ENCODE data around the gene GAS2L2.
A peak's percentile ranks its signal among the peaks of the same experiment; 100 is the strongest.

GAS2L2 gene

GRCh38 chr17:35796942-35797341, 43.9 kb upstream of the GAS2L2 start:
- H3K9me3 ChIP-seq: no peaks in the 10 kb centered on the region
- H3K4me3 ChIP-seq (ENCODE audit: low read depth in 1 of 2, low read length in 1 of 2): no peak overlapping the region
- TF ChIP-seq, protein P1, sequence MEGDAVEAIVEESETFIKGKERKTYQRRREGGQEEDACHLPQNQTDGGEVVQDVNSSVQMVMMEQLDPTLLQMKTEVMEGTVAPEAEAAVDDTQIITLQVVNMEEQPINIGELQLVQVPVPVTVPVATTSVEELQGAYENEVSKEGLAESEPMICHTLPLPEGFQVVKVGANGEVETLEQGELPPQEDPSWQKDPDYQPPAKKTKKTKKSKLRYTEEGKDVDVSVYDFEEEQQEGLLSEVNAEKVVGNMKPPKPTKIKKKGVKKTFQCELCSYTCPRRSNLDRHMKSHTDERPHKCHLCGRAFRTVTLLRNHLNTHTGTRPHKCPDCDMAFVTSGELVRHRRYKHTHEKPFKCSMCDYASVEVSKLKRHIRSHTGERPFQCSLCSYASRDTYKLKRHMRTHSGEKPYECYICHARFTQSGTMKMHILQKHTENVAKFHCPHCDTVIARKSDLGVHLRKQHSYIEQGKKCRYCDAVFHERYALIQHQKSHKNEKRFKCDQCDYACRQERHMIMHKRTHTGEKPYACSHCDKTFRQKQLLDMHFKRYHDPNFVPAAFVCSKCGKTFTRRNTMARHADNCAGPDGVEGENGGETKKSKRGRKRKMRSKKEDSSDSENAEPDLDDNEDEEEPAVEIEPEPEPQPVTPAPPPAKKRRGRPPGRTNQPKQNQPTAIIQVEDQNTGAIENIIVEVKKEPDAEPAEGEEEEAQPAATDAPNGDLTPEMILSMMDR (IDR thresholded peaks at IDR 0.05): no peak
- H3K27ac ChIP-seq: no peak overlapping the region
- H3K4me1 ChIP-seq (ENCODE audit: control insufficient read depth in 1 of 2, insufficient read depth in 1 of 2, low read depth in 1 of 2, low read length in 1 of 2): peaks cover 7 to 9% of the 10 kb centered on the region in 2 experiments
- no peaks in the 10 kb centered on the region for H3K36me3 ChIP-seq
- H3K27me3 ChIP-seq: peaks cover 98% of the 10 kb centered on the region

- H3K27ac ChIP-seq: no peak overlapping the region
- TF ChIP-seq, protein P1 (IDR thresholded peaks at IDR 0.05): no peak
- peak overlapping the region in 1 of 2 experiments; percentile 37 for H3K4me3 ChIP-seq (ENCODE audit: low read depth in 1 of 2, low read length in 1 of 2)
- no peaks in the 10 kb centered on the region for H3K9me3 ChIP-seq
- peaks cover 7 to 9% of the 10 kb centered on the region in 2 experiments for H3K4me1 ChIP-seq (ENCODE audit: control insufficient read depth in 1 of 2, insufficient read depth in 1 of 2, low read depth in 1 of 2, low read length in 1 of 2)
- H3K36me3 ChIP-seq: no peaks in the 10 kb centered on the region
- peaks cover 93% of the 10 kb centered on the region for H3K27me3 ChIP-seq
Observed at GRCh38 chr17:35795871-35796265, 42.8 kb upstream of the GAS2L2 start.

GRCh38 chr17:35795007-35795870, 42.2 kb upstream of the GAS2L2 start, which contains the start of gene MMP28:
TSS of gene MMP28 (minus strand) at chr17:35795641. CDS start at chr17:35795377, 264 bp downstream.
- Histone ChIP-seq H3K36me3 (no peaks in the 10 kb centered on the region), H3K9me3 (no peaks in the 10 kb centered on the region), H3K27ac (no peak within 1 kb of the TSS), H3K4me1 (ENCODE audit: control insufficient read depth in 1 of 2, insufficient read depth in 1 of 2, low read depth in 1 of 2, low read length in 1 of 2) (peaks cover 7 to 9% of the 10 kb centered on the region in 2 experiments), H3K4me3 (ENCODE audit: low read depth in 1 of 2, low read length in 1 of 2) (peak within 1 kb of the TSS in 1 of 2 experiments; percentile 37), H3K27me3 (peaks cover 90% of the 10 kb centered on the region)
- TF ChIP-seq, protein P1 (IDR thresholded peaks at IDR 0.05): no peak

DNA sequence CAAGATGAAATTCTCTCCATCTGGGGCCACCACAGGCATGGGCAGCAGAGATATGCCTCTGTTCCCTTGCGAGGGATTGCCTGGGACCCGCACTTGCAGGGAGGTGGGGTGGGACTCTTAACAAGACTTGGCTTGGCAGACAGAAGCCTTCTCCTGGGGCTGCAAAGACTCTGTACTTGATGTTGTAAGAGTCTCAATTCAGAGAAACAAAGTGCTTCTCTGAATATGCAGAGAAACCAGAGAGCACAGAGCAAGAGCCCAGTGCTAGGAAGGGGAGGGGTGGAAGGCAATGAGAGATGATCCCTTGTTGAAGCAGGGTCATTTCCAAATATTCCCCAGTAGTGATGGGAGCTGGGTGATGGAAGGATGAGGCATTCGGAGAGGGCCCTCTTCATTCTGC, 40.2 kb upstream of the GAS2L2 start:
- peaks cover 85% of the 10 kb centered on the region for H3K27me3 ChIP-seq

DNA sequence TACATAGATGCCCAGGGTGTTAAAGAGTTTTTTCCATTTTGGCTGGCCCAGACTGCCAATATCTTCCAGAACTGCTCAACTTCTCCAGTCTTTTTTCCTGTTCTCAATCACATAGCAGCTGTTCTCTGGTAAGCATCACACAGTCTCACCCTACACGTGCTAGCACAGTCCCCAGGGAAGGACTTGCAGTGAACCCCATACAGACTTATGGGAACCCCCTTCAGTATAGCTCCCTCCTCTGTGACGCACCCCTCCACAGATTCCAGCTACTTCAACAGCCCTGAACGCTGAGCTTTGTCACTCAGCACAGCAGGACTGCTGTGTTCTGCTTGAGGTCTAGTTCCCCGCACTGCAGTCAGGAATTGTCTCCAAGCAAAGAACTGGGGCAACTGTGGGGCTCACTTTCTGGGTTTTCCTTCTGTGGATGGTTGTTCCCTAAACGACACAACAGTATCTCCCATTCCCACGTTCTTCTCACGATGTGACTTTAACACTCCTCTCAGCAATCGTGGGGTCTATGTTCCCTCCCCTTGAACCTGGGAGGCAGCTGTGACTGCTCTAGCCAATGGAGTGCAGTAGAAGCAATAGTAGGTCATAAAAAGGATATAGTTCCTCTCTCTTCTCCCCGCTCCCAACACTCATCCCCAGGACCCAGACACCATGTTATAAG, 38.8 kb upstream of the GAS2L2 start:
- Histone ChIP-seq H3K36me3 (no peaks in the 10 kb centered on the region), H3K27me3 (peaks cover 85% of the 10 kb centered on the region), H3K27ac (no peak overlapping the region), H3K4me3 (ENCODE audit: low read depth in 1 of 2, low read length in 1 of 2) (no peak overlapping the region), H3K9me3 (no peaks in the 10 kb centered on the region), H3K4me1 (ENCODE audit: control insufficient read depth in 1 of 2, insufficient read depth in 1 of 2, low read depth in 1 of 2, low read length in 1 of 2) (peaks cover 7 to 9% of the 10 kb centered on the region in 2 experiments)
- TF ChIP-seq, protein P1 (IDR thresholded peaks at IDR 0.05): no peak

More for the DNA sequence above, 40.2 kb upstream of the GAS2L2 start:
- TF ChIP-seq, protein P1 (IDR thresholded peaks at IDR 0.05): no peak
- Histone ChIP-seq H3K36me3 (no peaks in the 10 kb centered on the region), H3K4me1 (ENCODE audit: control insufficient read depth in 1 of 2, insufficient read depth in 1 of 2, low read depth in 1 of 2, low read length in 1 of 2) (peaks cover 7 to 9% of the 10 kb centered on the region in 2 experiments), H3K4me3 (ENCODE audit: low read depth in 1 of 2, low read length in 1 of 2) (no peak overlapping the region), H3K9me3 (no peaks in the 10 kb centered on the region), H3K27ac (no peak overlapping the region)

Measured in neutrophil (primary cell).